ENCODE results near the gene SLC48A1. TPM values are rescaled to one million over a fixed set of nuclear protein-coding genes. Genes with fewer than 3 reads are reported as not detected.
"Not testable (repeated sequence)": the region's sequence is repeated elsewhere in the genome, so short reads cannot be mapped to it uniquely, and the experiment has no call there.

Gene SLC48A1
- total RNA-seq, 2 experiments from 2014 or later: 7.0 to 8.1 TPM

GRCh38 chr12:47805417-47805816, 32.4 kb downstream of the SLC48A1 start:
- ChIA-PET CTCF (interaction anchor here (1.0 to 27.1 kb wide), 4 partner anchors 13 to 80 kb away, joined by 4 to 1049 read pairs (median 70); partner anchors contain the start of gene HDAC7), POLR2A (interaction anchor here (0.7 to 20.2 kb wide), 3 partner anchors 12 to 69 kb away, joined by 3 to 642 read pairs (median 272); partner anchors contain the start of gene HDAC7)
- ATAC-seq: no peak

DNA sequence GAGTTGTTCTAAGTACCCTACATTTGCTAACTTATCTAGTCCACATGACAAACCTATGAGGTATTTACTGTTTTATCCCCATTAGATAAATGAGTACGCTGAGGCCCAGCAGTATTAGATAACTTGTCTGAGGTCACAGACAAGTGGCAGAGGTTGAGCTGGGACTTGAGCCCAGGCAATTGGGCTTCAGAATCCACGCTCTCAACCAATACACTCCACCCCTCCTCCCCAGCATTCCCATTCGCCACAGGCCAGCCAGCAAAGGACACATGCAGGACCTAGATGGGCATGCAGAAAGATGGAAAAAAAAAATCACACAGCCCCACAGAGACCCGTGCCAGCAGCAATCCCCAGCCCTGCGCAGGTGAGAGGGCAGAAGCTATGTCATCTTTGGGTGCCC, 34.3 kb downstream of the SLC48A1 start:
- peak overlapping the region; percentile 91 for H3K27ac Mint-ChIP-seq
- peak overlapping the region; percentile 71 for H3K4me3 Mint-ChIP-seq
- H3K9me3 Mint-ChIP-seq (ENCODE audit: insufficient read depth): no peaks in the 10 kb centered on the region
- ChIA-PET POLR2A (interaction anchor here (0.9 to 20.2 kb wide), 10 partner anchors 8 to 350 kb away, joined by 3 to 642 read pairs (median 8); partner anchors contain the start of genes ASB8, HDAC7 and RPAP3), CTCF (interaction anchor here (0.8 to 27.1 kb wide), 20 partner anchors 9 to 351 kb away, joined by 3 to 1049 read pairs (median 6); partner anchors contain the start of genes HDAC7, RPAP3, SLC48A1 and VDR)
- peaks cover 99% of the 10 kb centered on the region for H3K4me1 Mint-ChIP-seq (ENCODE audit: low read depth)
- H3K27me3 Mint-ChIP-seq (ENCODE audit: low read depth): no peaks in the 10 kb centered on the region
- DNase-seq (no peak), ATAC-seq (no peak)
- peaks cover 63% of the 10 kb centered on the region for H3K36me3 Mint-ChIP-seq (ENCODE audit: low read depth)

More at GRCh38 chr12:47805417-47805816, 32.4 kb downstream of the SLC48A1 start:
- peak overlapping the region; percentile 49 for H3K4me3 Mint-ChIP-seq
- peaks cover 59% of the 10 kb centered on the region for H3K36me3 Mint-ChIP-seq (ENCODE audit: low read depth)
- H3K4me1 Mint-ChIP-seq (ENCODE audit: low read depth): peaks cover 99% of the 10 kb centered on the region
- H3K27me3 Mint-ChIP-seq (ENCODE audit: low read depth): no peaks in the 10 kb centered on the region
- H3K27ac Mint-ChIP-seq: peak overlapping the region; percentile 82
- no peak for DNase-seq
- no peaks in the 10 kb centered on the region for H3K9me3 Mint-ChIP-seq (ENCODE audit: insufficient read depth)

DNA sequence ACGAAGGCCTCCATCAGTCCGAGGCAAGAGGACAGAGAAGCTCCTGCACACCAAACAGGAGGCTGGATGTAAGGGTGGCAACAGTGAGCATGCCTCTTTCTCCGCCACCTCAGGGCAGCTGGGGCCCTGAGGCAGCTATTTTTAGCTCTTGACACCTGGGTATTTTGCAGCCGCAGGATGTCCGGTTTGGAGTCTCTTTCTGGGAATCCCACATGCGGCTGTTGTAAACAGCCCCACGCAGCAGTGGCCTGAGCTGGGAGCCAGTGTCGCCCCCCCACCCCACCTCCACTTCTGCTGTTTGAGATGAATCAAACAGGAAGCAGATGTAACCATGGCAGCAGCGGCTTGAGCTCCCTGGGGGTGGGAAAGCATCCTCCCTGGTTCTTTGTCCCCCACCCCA, 35.0 kb downstream of the SLC48A1 start:
- ATAC-seq (peak; percentile 60), DNase-seq (peak; percentile 95)
- Mint-ChIP-seq H3K4me1 (ENCODE audit: low read depth) (peaks cover 98% of the 10 kb centered on the region), H3K9me3 (ENCODE audit: insufficient read depth) (no peaks in the 10 kb centered on the region), H3K36me3 (ENCODE audit: low read depth) (peaks cover 67% of the 10 kb centered on the region), H3K4me3 (peak overlapping the region; percentile 71), H3K27me3 (ENCODE audit: low read depth) (no peaks in the 10 kb centered on the region), H3K27ac (peak overlapping the region; percentile 91)
- POLR2A ChIA-PET: interaction anchor here (0.7 to 20.2 kb wide), 14 partner anchors 9 to 594 kb away, joined by 3 to 642 read pairs (median 5); partner anchors contain the start of genes ASB8, HDAC7 and RPAP3
- CTCF ChIA-PET: interaction anchor here (0.6 to 27.1 kb wide), 24 partner anchors 10 to 1575 kb away, joined by 3 to 1049 read pairs (median 6); partner anchors contain the start of genes HDAC7, RPAP3, SLC48A1 and TMEM106C

DNA sequence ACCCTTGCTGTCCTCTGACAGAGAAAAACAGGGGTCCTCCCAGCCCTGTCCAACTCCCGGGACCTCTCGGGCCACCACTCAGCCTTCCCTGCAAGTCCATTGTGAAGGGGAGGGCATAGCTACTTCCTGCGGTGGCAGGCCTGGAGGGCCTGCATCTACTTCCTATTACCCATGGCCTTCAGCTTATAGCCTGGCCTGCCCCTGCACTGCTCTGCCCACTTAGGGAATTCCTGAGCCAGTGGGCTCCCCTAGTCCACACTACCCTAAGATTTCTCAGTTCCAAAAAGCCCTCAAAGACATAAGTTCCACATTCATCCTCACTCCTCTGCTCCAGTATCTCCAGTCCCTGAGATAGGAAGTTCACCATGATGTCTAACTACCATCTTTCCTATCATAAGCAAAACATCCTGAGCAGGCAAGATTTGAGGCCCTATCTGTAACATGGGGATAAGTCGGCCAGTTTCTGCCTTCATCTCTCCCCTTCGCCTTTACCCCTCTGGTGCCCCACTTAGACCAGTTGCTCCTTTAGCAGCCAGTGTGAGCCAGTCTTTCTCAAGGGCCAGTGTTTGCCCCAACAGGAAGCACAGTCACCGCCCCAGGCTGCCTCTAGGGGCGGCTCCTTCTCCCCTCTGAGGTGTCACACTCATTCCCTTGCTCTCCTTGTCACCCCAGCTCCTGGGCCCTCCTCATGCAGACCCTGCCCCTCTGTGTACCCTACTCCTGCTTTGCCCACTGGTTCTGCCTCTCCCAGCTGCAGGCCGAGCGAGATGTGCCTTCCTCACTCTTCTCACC, 35.7 kb downstream of the SLC48A1 start:
- peak overlapping the region; percentile 91 for H3K27ac Mint-ChIP-seq
- peak; percentile 36 for ATAC-seq
- H3K9me3 Mint-ChIP-seq (ENCODE audit: insufficient read depth): no peaks in the 10 kb centered on the region
- H3K4me3 Mint-ChIP-seq: peak overlapping the region; percentile 71
- H3K27me3 Mint-ChIP-seq (ENCODE audit: low read depth): no peaks in the 10 kb centered on the region
- H3K4me1 Mint-ChIP-seq (ENCODE audit: low read depth): peaks cover 98% of the 10 kb centered on the region
- POLR2A ChIA-PET: interaction anchor here (0.7 to 20.2 kb wide), 13 partner anchors 9 to 595 kb away, joined by 3 to 642 read pairs (median 5); partner anchors contain the start of genes HDAC7 and RPAP3
- peaks cover 67% of the 10 kb centered on the region for H3K36me3 Mint-ChIP-seq (ENCODE audit: low read depth)
- CTCF ChIA-PET: interaction anchor here (1.0 to 27.1 kb wide), 21 partner anchors 9 to 349 kb away, joined by 3 to 1049 read pairs (median 6); partner anchors contain the start of genes HDAC7, SLC48A1, TMEM106C and VDR
- DNase-seq: peak; percentile 77

GRCh38 chr12:47809518-47809917, 36.5 kb downstream of the SLC48A1 start:
- not testable (repeated sequence) for ATAC-seq; DNase-seq; H3K27me3 Mint-ChIP-seq (ENCODE audit: low read depth); H3K9me3 Mint-ChIP-seq (ENCODE audit: insufficient read depth)
- POLR2A ChIA-PET: interaction anchor here (0.8 to 20.2 kb wide), 4 partner anchors 7 to 592 kb away, joined by 3 to 642 read pairs (median 138); partner anchors contain the start of gene HDAC7
- peaks cover 72% of the 10 kb centered on the region for H3K36me3 Mint-ChIP-seq (ENCODE audit: low read depth)
- H3K4me1 Mint-ChIP-seq (ENCODE audit: low read depth): peaks cover 98% of the 10 kb centered on the region
- peak overlapping the region; percentile 29 for H3K4me3 Mint-ChIP-seq
- CTCF ChIA-PET: interaction anchor here (1.2 to 27.1 kb wide), 8 partner anchors 8 to 67 kb away, joined by 3 to 1049 read pairs (median 9); partner anchors contain the start of gene HDAC7
- peak overlapping the region; percentile 88 for H3K27ac Mint-ChIP-seq

DNA sequence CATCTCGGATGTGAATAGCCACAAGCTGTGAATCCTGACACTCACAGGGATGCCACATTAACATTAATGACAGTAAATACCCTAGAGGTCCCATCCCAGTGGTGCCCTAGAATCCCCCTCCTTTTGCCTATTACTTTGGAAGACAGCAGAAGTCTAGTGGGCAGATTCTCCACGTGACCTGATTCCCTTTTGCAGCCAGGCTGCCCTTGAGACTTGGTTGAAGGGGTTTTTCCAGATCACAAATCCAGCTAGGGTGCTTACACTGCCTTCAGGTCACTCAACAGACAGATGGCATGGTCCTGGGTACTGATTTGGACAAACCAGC, 38.0 kb downstream of the SLC48A1 start:
- peaks cover 98% of the 10 kb centered on the region for H3K4me1 Mint-ChIP-seq (ENCODE audit: low read depth)
- peak overlapping the region; percentile 90 for H3K4me3 Mint-ChIP-seq
- ChIA-PET POLR2A (interaction anchor here (1.3 to 20.2 kb wide), 3 partner anchors 6 to 40 kb away, joined by 3 to 642 read pairs (median 272); partner anchors contain the start of gene HDAC7), CTCF (interaction anchor here (1.1 to 27.1 kb wide), 9 partner anchors 7 to 68 kb away, joined by 3 to 1049 read pairs (median 8); partner anchors contain the start of gene HDAC7)
- no peaks in the 10 kb centered on the region for H3K27me3 Mint-ChIP-seq (ENCODE audit: low read depth)
- peak overlapping the region; percentile 88 for H3K27ac Mint-ChIP-seq
- ATAC-seq (no peak), DNase-seq (no peak)
- no peaks in the 10 kb centered on the region for H3K9me3 Mint-ChIP-seq (ENCODE audit: insufficient read depth)
- H3K36me3 Mint-ChIP-seq (ENCODE audit: low read depth): peaks cover 69% of the 10 kb centered on the region

DNA sequence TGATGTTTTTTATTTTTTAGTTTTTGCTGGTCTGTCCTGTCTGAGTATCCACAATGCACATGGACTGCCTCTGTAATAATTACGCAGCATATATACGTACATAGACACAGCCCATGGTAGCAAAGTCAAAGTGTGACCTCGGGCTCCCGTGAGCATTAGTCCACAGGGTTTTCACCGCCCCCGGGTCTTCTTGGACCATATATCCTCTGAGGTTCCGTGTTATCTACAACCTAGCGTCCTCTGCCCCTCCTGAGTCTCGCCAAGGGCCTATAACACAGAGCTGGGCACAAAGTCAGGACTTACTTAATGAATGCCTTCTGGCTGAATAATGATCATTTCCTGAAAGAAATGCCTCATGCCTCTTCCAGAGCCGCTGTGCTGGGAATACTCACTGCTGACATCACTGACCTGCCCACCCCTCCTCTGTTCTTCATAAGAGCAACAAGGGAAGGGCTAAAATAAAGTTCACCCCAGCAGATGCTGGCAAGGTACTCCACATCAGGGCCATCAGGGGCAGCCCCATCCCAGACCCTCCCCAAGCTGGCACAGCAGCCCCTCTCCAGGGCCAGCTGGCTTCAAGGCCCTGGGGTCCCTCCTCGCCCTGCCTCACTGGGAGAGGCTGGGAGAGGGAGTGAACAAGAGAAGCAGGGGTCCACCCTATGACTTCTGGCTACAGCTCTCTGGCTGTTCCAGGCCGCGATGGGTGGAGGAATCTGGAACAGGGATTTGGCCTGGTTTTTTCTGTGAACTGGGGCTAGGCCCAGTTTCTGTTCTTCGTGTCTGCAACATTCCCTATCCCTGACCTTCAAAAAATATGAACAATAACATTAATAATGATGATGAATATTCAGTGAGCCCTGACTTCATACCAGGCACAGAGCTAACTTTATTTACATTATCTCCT, 38.8 kb downstream of the SLC48A1 start:
- DNase-seq (no peak), ATAC-seq (no peak)
- Mint-ChIP-seq H3K4me1 (ENCODE audit: low read depth) (peaks cover 98% of the 10 kb centered on the region), H3K4me3 (peak overlapping the region; percentile 90), H3K36me3 (ENCODE audit: low read depth) (peaks cover 67% of the 10 kb centered on the region), H3K9me3 (ENCODE audit: insufficient read depth) (no peaks in the 10 kb centered on the region), H3K27me3 (ENCODE audit: low read depth) (no peaks in the 10 kb centered on the region), H3K27ac (peak overlapping the region; percentile 90)
- ChIA-PET CTCF (interaction anchor here (0.7 to 27.1 kb wide), 10 partner anchors 9 to 160 kb away, joined by 3 to 1049 read pairs (median 6); no protein-coding TSS in a partner anchor), POLR2A (interaction anchor here (1.0 to 20.2 kb wide), 10 partner anchors 6 to 596 kb away, joined by 3 to 642 read pairs (median 7); partner anchors contain the start of genes HDAC7, RPAP3 and SENP1)

GRCh38 chr12:47812797-47813510, 39.9 kb downstream of the SLC48A1 start:
- Mint-ChIP-seq H3K9me3 (ENCODE audit: insufficient read depth) (no peaks in the 10 kb centered on the region), H3K36me3 (ENCODE audit: low read depth) (peaks cover 67% of the 10 kb centered on the region), H3K4me1 (ENCODE audit: low read depth) (peaks cover 97% of the 10 kb centered on the region), H3K27ac (peak overlapping the region; percentile 90), H3K27me3 (ENCODE audit: low read depth) (no peaks in the 10 kb centered on the region), H3K4me3 (peak overlapping the region; percentile 90)
- ATAC-seq (peak; percentile 61), DNase-seq (peak; percentile 96)
- CTCF ChIA-PET: interaction anchor here (1.2 to 27.1 kb wide), 8 partner anchors 9 to 78 kb away, joined by 3 to 1049 read pairs (median 6); no protein-coding TSS in a partner anchor
- POLR2A ChIA-PET: interaction anchor here (1.0 to 20.2 kb wide), 13 partner anchors 7 to 1596 kb away, joined by 3 to 642 read pairs (median 5); partner anchors contain the start of genes ASB8, RPAP3 and SLC48A1

DNA sequence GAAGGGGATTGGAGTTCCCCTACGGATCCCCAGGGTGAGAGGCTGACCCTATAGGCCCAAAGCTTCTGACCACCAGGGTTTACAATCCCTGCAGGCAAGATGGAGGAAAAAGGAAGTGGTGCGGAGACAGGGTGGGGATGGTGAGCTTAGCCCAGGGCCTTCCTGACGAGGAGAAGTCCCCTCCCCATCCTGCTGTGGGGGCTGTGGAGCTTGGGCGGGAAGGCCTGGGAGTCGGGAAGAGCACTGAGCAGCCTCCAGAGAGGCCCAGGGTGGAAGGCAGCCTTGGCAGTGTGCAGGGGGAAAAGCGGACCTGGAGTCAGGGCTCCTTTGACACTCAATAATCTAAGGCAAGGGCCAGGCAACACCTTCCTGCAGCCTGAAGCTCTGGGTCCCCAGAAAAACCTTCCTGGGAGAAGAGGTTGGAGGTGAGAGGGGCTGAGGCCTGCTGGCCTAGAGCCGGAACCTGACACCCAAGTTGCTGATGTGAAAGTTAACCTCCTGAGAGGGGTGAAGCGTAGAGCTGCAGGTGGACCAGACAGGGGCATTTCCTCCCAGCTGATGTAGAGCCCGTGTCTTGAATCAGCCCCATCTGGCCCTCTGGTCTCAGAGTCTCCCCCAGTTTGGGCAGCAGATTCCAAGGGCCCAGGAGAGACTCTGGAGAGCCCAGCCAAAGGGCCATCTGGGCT, 40.6 kb downstream of the SLC48A1 start:
- Mint-ChIP-seq H3K9me3 (ENCODE audit: insufficient read depth) (no peaks in the 10 kb centered on the region), H3K36me3 (ENCODE audit: low read depth) (peaks cover 74% of the 10 kb centered on the region), H3K27me3 (ENCODE audit: low read depth) (no peaks in the 10 kb centered on the region), H3K27ac (peak overlapping the region; percentile 90), H3K4me1 (ENCODE audit: low read depth) (peaks cover 93% of the 10 kb centered on the region), H3K4me3 (peak overlapping the region; percentile 90)
- DNase-seq (peak; percentile 56), ATAC-seq (peak; percentile 5)
- POLR2A ChIA-PET: interaction anchor here (0.5 to 20.2 kb wide), 11 partner anchors 8 to 1596 kb away, joined by 3 to 642 read pairs (median 5); partner anchors contain the start of genes ASB8, RPAP3 and SLC48A1
- CTCF ChIA-PET: interaction anchor here (1.4 to 27.1 kb wide), 7 partner anchors 9 to 78 kb away, joined by 3 to 1049 read pairs (median 8); no protein-coding TSS in a partner anchor
